Measurements from ENCODE around the gene BMP8B.

DNA sequence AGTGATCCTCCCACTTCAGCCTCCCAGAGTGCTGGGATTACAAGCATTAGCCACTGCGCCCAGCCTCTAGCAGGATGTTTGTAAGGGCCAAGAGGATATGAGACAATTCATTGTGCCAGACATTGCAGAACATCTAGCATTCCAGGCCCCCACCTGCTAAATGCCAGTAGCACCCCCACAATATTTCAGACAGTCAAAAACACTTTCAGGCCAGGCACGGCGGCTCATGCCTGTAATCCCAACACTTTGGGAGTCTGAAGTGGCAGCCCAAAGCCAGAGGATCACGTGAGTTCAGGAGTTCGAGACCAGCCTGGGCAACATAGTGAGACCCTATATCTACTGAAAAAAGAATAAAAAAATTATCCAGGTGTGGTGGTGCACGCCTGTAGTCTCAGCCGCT lies 37.1 kb downstream of the BMP8B start:
- no peak for TF ChIP-seq HDAC2 (IDR thresholded peaks at IDR 0.05)
- TF ChIP-seq, protein P1, sequence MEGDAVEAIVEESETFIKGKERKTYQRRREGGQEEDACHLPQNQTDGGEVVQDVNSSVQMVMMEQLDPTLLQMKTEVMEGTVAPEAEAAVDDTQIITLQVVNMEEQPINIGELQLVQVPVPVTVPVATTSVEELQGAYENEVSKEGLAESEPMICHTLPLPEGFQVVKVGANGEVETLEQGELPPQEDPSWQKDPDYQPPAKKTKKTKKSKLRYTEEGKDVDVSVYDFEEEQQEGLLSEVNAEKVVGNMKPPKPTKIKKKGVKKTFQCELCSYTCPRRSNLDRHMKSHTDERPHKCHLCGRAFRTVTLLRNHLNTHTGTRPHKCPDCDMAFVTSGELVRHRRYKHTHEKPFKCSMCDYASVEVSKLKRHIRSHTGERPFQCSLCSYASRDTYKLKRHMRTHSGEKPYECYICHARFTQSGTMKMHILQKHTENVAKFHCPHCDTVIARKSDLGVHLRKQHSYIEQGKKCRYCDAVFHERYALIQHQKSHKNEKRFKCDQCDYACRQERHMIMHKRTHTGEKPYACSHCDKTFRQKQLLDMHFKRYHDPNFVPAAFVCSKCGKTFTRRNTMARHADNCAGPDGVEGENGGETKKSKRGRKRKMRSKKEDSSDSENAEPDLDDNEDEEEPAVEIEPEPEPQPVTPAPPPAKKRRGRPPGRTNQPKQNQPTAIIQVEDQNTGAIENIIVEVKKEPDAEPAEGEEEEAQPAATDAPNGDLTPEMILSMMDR (IDR thresholded peaks at IDR 0.05), result no peak
- TF ChIP-seq NPAS2 (CRISPR knock-in tag; IDR thresholded peaks at IDR 0.05; ENCODE audit: borderline replicate concordance), result no peak
- no peak for TF ChIP-seq ZFP36 (IDR thresholded peaks at IDR 0.05; ENCODE audit: borderline replicate concordance, partially characterized antibody)
- TF ChIP-seq POLR2A (IDR thresholded peaks at IDR 0.05; ENCODE audit: low read length), result no peak
- TF ChIP-seq, protein P2, sequence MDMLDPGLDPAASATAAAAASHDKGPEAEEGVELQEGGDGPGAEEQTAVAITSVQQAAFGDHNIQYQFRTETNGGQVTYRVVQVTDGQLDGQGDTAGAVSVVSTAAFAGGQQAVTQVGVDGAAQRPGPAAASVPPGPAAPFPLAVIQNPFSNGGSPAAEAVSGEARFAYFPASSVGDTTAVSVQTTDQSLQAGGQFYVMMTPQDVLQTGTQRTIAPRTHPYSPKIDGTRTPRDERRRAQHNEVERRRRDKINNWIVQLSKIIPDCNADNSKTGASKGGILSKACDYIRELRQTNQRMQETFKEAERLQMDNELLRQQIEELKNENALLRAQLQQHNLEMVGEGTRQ (IDR thresholded peaks at IDR 0.05), result no peak
